Thyroid gland (tissue), 4 donors: ENCODE data around the gene SMARCC2. TPM values are rescaled to one million over a fixed set of nuclear protein-coding genes. Genes with fewer than 3 reads are reported as not detected.

Experiments used
- DNase-seq, 2 donors: peaks; one replicate each; pipeline ENCODE4 v3.0.0-alpha.2; 2019
- H3K27ac ChIP-seq, 3 donors: fragments of 200-600 bp; sonication (generic); 1 replicate in 2 of 3; 2 replicates in 1 of 3; pipeline ENCODE4 v1.5.1; 2016 to 2019; ENCODE audit warnings: mild to moderate bottlenecking in 1 of 3, moderate library complexity in 1 of 3
- H3K27me3 ChIP-seq: fragments of 200-600 bp; sonication (generic); one replicate; pipeline ENCODE4 v1.5.1; 2019
- H3K36me3 ChIP-seq, 2 donors: fragments of 200-600 bp; sonication (generic); one replicate each; pipeline ENCODE4 v1.5.1; 2016 to 2019
- H3K4me1 ChIP-seq, 2 donors: fragments of 200-600 bp; sonication (generic); one replicate each; pipeline ENCODE4 v1.5.1; 2017 to 2019
- H3K4me3 ChIP-seq, 3 donors: fragments of 200-600 bp; sonication (generic); replicated peaks in 1 of 3; 1 replicate in 2 of 3; 2 replicates in 1 of 3; pipeline ENCODE4 v1.5.1; 2016; ENCODE audit warnings: mild to moderate bottlenecking in 1 of 3
- H3K9me3 ChIP-seq: fragments of 200-600 bp; sonication (generic); one replicate; pipeline ENCODE4 v1.5.1; 2017
- CTCF ChIP-seq, 6 experiments: fragments of 200-600 bp in 3 of 6; fragments of 450-650 bp in 3 of 6; sonication (generic) in 3 of 6; IDR thresholded peaks; one replicate each; pipeline ENCODE4 v1.5.1; 2016 to 2019; ENCODE audit warnings: antibody characterized with exemption in 6 of 6, mild to moderate bottlenecking in 2 of 6, inconsistent platforms in 1 of 6, moderate library complexity in 1 of 6
- POLR2A ChIP-seq, 2 donors: fragments of 450-650 bp; IDR thresholded peaks; one replicate each; pipeline ENCODE4 v1.6.1; 2017; ENCODE audit warnings: antibody characterized with exemption in 2 of 2, mild to moderate bottlenecking in 2 of 2, moderate library complexity in 1 of 2
- WGBS, 2 donors: methylation state at CpG; one replicate each; pipeline ENCODE4 v1.1.5; 2017; 5-methylcytosine and 5-hydroxymethylcytosine counted together
- intact Hi-C: fragments of 100-400 bp; cut with DNase I; formaldehyde crosslinking; loops from one replicate; pipeline ENCODE4 v1.15.1; 2023
- total RNA-seq, 4 donors: library from RNA; depleted of rRNA; stranded (reverse); fragments of >200 nt; gene quantifications; one replicate each; pipeline ENCODE4 v1.2.3, GENCODE V29; 2016

SMARCC2 gene
- total RNA-seq, 4 donors from 2014 or later: 76.5 to 101 (median 83.0) TPM

GRCh38 chr12:56155256-56155845, 33.9 kb downstream of the SMARCC2 start:
- Histone ChIP-seq H3K27ac (no peak overlapping the region), H3K27me3 (no peaks in the 10 kb centered on the region), H3K36me3 (peaks cover 9% of the 10 kb centered on the region in 2 donors), H3K4me1 (peaks cover 30 to 42% of the 10 kb centered on the region in 2 donors), H3K4me3 (no peak overlapping the region), H3K9me3 (no peaks in the 10 kb centered on the region)
- no peak for DNase-seq
- intact Hi-C loops: no loop called here
- TF ChIP-seq CTCF (IDR thresholded peaks at IDR 0.05): no peak
- no peak for TF ChIP-seq POLR2A (IDR thresholded peaks at IDR 0.05)
- WGBS, 2 donors: 93 to 96% methylated on average over 11 of the region's 11 CpGs

- Histone ChIP-seq H3K27ac (no peak overlapping the region), H3K4me1 (peaks cover 25 to 37% of the 10 kb centered on the region in 2 donors), H3K36me3 (peaks cover 3 to 4% of the 10 kb centered on the region in 2 donors), H3K4me3 (no peak overlapping the region), H3K9me3 (no peaks in the 10 kb centered on the region), H3K27me3 (no peaks in the 10 kb centered on the region)
- no peak for TF ChIP-seq POLR2A (IDR thresholded peaks at IDR 0.05)
- no peak for TF ChIP-seq CTCF (IDR thresholded peaks at IDR 0.05)
- 91 to 92% methylated on average over 5 of the region's 5 CpGs for WGBS, 2 donors
- DNase-seq: no peak
- intact Hi-C loops: no loop called here
Observed at GRCh38 chr12:56154818-56155217, 34.5 kb downstream of the SMARCC2 start.

GRCh38 chr12:56154246-56154771, 35.0 kb downstream of the SMARCC2 start:
- intact Hi-C loops: no loop called here
- H3K27me3 ChIP-seq: no peaks in the 10 kb centered on the region

GRCh38 chr12:56153678-56154065, 35.6 kb downstream of the SMARCC2 start:
- DNase-seq: no peak
- Histone ChIP-seq H3K4me1 (peaks cover 19 to 32% of the 10 kb centered on the region in 2 donors), H3K27me3 (no peaks in the 10 kb centered on the region), H3K4me3 (no peak overlapping the region), H3K36me3 (no peaks in the 10 kb centered on the region), H3K9me3 (no peaks in the 10 kb centered on the region), H3K27ac (no peak overlapping the region)
- WGBS, 2 donors: 67 to 88% methylated on average over 3 to 5 of the region's 5 CpGs
- intact Hi-C loops: no loop called here
- no peak for TF ChIP-seq CTCF (IDR thresholded peaks at IDR 0.05)
- no peak for TF ChIP-seq POLR2A (IDR thresholded peaks at IDR 0.05)

More at GRCh38 chr12:56154246-56154771, 35.0 kb downstream of the SMARCC2 start:
- H3K9me3 ChIP-seq: no peaks in the 10 kb centered on the region
- DNase-seq: no peak
- 86 to 100% methylated on average over 1 of the region's 1 CpG for WGBS, 2 donors
- no peak overlapping the region for H3K4me3 ChIP-seq
- H3K4me1 ChIP-seq: peaks cover 20 to 32% of the 10 kb centered on the region in 2 donors
- TF ChIP-seq POLR2A (IDR thresholded peaks at IDR 0.05): no peak
- TF ChIP-seq CTCF (IDR thresholded peaks at IDR 0.05): no peak
- no peak overlapping the region for H3K27ac ChIP-seq
- no peaks in the 10 kb centered on the region for H3K36me3 ChIP-seq
